ENCODE results near the gene REG3G.
A peak's percentile ranks its signal among the peaks of the same experiment; 100 is the strongest.

Gene REG3G

GRCh38 chr2:78993518-78994148, 31.9 kb upstream of the REG3G start:
- ChIA-PET CTCF (interaction anchor here (1.2 to 1.7 kb wide), 3 partner anchors 13 to 224 kb away, joined by 3 to 4 read pairs (median 4); no protein-coding TSS in a partner anchor), POLR2A (no interaction called here)
- WGBS (ENCODE audit: insufficient coverage) = 19% methylated on average over 21 of the region's 25 CpGs
- no peaks in the 10 kb centered on the region for H3K9me3 ChIP-seq (ENCODE audit: control extremely low read depth in 1 of 5, control insufficient read depth in 4 of 5, insufficient read depth in 2 of 5, low read depth in 1 of 5, low read length in 4 of 5)
- no peak overlapping the region for H3K27ac ChIP-seq (ENCODE audit: insufficient read depth in 1 of 2, low read depth in 1 of 2, low read length in 2 of 2, poor library complexity in 1 of 2, severe bottlenecking in 2 of 2)
- no peak for DNase-seq
- H3K4me3 ChIP-seq (ENCODE audit: control insufficient read depth in 1 of 7, extremely low read depth in 1 of 7, insufficient read depth in 4 of 7, low read depth in 2 of 7, low read length in 6 of 7) = peak overlapping the region in 4 of 7 experiments; percentile 16 to 66 (median 55)
- no peaks in the 10 kb centered on the region for H3K36me3 ChIP-seq (ENCODE audit: control insufficient read depth in 4 of 4, insufficient read depth in 4 of 4, low read length in 3 of 4)
- peaks cover 5 to 61% (median 25%) of the 10 kb centered on the region in 5 experiments for H3K27me3 ChIP-seq (replicated peaks in 2 of 5; ENCODE audit: control insufficient read depth in 4 of 5, insufficient read depth in 5 of 5, low read length in 4 of 5)
- H3K4me1 ChIP-seq (ENCODE audit: control extremely low read depth in 1 of 4, control insufficient read depth in 4 of 4, insufficient read depth in 4 of 4, low read length in 3 of 4) = peaks cover 0 to 11% (median 6%) of the 10 kb centered on the region in 4 experiments

- H3K36me3 ChIP-seq (ENCODE audit: control insufficient read depth in 4 of 4, insufficient read depth in 4 of 4, low read length in 3 of 4) = no peaks in the 10 kb centered on the region
- H3K4me1 ChIP-seq (ENCODE audit: control extremely low read depth in 1 of 4, control insufficient read depth in 4 of 4, insufficient read depth in 4 of 4, low read length in 3 of 4) = peaks cover 0 to 11% (median 6%) of the 10 kb centered on the region in 4 experiments
- H3K27ac ChIP-seq (ENCODE audit: insufficient read depth in 1 of 2, low read depth in 1 of 2, low read length in 2 of 2, poor library complexity in 1 of 2, severe bottlenecking in 2 of 2) = no peak overlapping the region
- no peaks in the 10 kb centered on the region for H3K9me3 ChIP-seq (ENCODE audit: control extremely low read depth in 1 of 5, control insufficient read depth in 4 of 5, insufficient read depth in 2 of 5, low read depth in 1 of 5, low read length in 4 of 5)
- CTCF ChIA-PET = interaction anchor here (0.7 to 1.7 kb wide), 4 partner anchors 14 to 891 kb away, joined by 3 to 4 read pairs (median 3); no protein-coding TSS in a partner anchor
- no peak for DNase-seq
- POLR2A ChIA-PET = no interaction called here
- peaks cover 5 to 61% (median 26%) of the 10 kb centered on the region in 5 experiments for H3K27me3 ChIP-seq (replicated peaks in 2 of 5; ENCODE audit: control insufficient read depth in 4 of 5, insufficient read depth in 5 of 5, low read length in 4 of 5)
- 83% methylated on average over 1 of the region's 1 CpG for WGBS (ENCODE audit: insufficient coverage)
- no peak overlapping the region for H3K4me3 ChIP-seq (ENCODE audit: control insufficient read depth in 1 of 7, extremely low read depth in 1 of 7, insufficient read depth in 4 of 7, low read depth in 2 of 7, low read length in 6 of 7)
Measured at GRCh38 chr2:78994789-78995188, 30.7 kb upstream of the REG3G start.

GRCh38 chr2:78999406-78999805, 26.1 kb upstream of the REG3G start:
- DNase-seq = peak; percentile 14 to 45 (median 44)
- Histone ChIP-seq H3K4me1 (ENCODE audit: control extremely low read depth in 1 of 4, control insufficient read depth in 4 of 4, insufficient read depth in 4 of 4, low read length in 3 of 4) (no peaks in the 10 kb centered on the region), H3K36me3 (ENCODE audit: control insufficient read depth in 4 of 4, insufficient read depth in 4 of 4, low read length in 3 of 4) (no peaks in the 10 kb centered on the region), H3K27me3 (replicated peaks in 2 of 5; ENCODE audit: control insufficient read depth in 4 of 5, insufficient read depth in 5 of 5, low read length in 4 of 5) (peaks cover 3 to 24% (median 9%) of the 10 kb centered on the region in 5 experiments), H3K9me3 (ENCODE audit: control extremely low read depth in 1 of 5, control insufficient read depth in 4 of 5, insufficient read depth in 2 of 5, low read depth in 1 of 5, low read length in 4 of 5) (no peaks in the 10 kb centered on the region), H3K4me3 (ENCODE audit: control insufficient read depth in 1 of 7, extremely low read depth in 1 of 7, insufficient read depth in 4 of 7, low read depth in 2 of 7, low read length in 6 of 7) (no peak overlapping the region), H3K27ac (ENCODE audit: insufficient read depth in 1 of 2, low read depth in 1 of 2, low read length in 2 of 2, poor library complexity in 1 of 2, severe bottlenecking in 2 of 2) (no peak overlapping the region)
- WGBS (ENCODE audit: insufficient coverage) = 40% methylated on average over 1 of the region's 3 CpGs
- ChIA-PET POLR2A (no interaction called here), CTCF (interaction anchor here (2.0 to 3.2 kb wide), 2 partner anchors 20 to 327 kb away, joined by 6 to 11 read pairs; no protein-coding TSS in a partner anchor)

GRCh38 chr2:79000008-79000576, 25.4 kb upstream of the REG3G start:
- Histone ChIP-seq H3K27me3 (replicated peaks in 2 of 5; ENCODE audit: control insufficient read depth in 4 of 5, insufficient read depth in 5 of 5, low read length in 4 of 5) (peaks cover 0 to 17% (median 3%) of the 10 kb centered on the region in 5 experiments), H3K27ac (ENCODE audit: insufficient read depth in 1 of 2, low read depth in 1 of 2, low read length in 2 of 2, poor library complexity in 1 of 2, severe bottlenecking in 2 of 2) (no peak overlapping the region), H3K4me1 (ENCODE audit: control extremely low read depth in 1 of 4, control insufficient read depth in 4 of 4, insufficient read depth in 4 of 4, low read length in 3 of 4) (no peaks in the 10 kb centered on the region), H3K36me3 (ENCODE audit: control insufficient read depth in 4 of 4, insufficient read depth in 4 of 4, low read length in 3 of 4) (no peaks in the 10 kb centered on the region), H3K4me3 (ENCODE audit: control insufficient read depth in 1 of 7, extremely low read depth in 1 of 7, insufficient read depth in 4 of 7, low read depth in 2 of 7, low read length in 6 of 7) (no peak overlapping the region), H3K9me3 (ENCODE audit: control extremely low read depth in 1 of 5, control insufficient read depth in 4 of 5, insufficient read depth in 2 of 5, low read depth in 1 of 5, low read length in 4 of 5) (no peaks in the 10 kb centered on the region)
- ChIA-PET POLR2A (no interaction called here), CTCF (interaction anchor here (1.1 to 3.2 kb wide), 4 partner anchors 8 to 48 kb away, joined by 3 to 11 read pairs (median 4); no protein-coding TSS in a partner anchor)
- peak in 1 of 3 donors; percentile 8 for DNase-seq
- 90% methylated on average over 3 of the region's 4 CpGs for WGBS (ENCODE audit: insufficient coverage)

GRCh38 chr2:79001285-79001684, 24.2 kb upstream of the REG3G start:
- Histone ChIP-seq H3K9me3 (ENCODE audit: control extremely low read depth in 1 of 5, control insufficient read depth in 4 of 5, insufficient read depth in 2 of 5, low read depth in 1 of 5, low read length in 4 of 5) (no peaks in the 10 kb centered on the region), H3K36me3 (ENCODE audit: control insufficient read depth in 4 of 4, insufficient read depth in 4 of 4, low read length in 3 of 4) (no peaks in the 10 kb centered on the region), H3K27ac (ENCODE audit: insufficient read depth in 1 of 2, low read depth in 1 of 2, low read length in 2 of 2, poor library complexity in 1 of 2, severe bottlenecking in 2 of 2) (no peak overlapping the region), H3K4me1 (ENCODE audit: control extremely low read depth in 1 of 4, control insufficient read depth in 4 of 4, insufficient read depth in 4 of 4, low read length in 3 of 4) (no peaks in the 10 kb centered on the region), H3K27me3 (replicated peaks in 2 of 5; ENCODE audit: control insufficient read depth in 4 of 5, insufficient read depth in 5 of 5, low read length in 4 of 5) (peaks cover 0 to 15% (median 0%) of the 10 kb centered on the region in 5 experiments), H3K4me3 (ENCODE audit: control insufficient read depth in 1 of 7, extremely low read depth in 1 of 7, insufficient read depth in 4 of 7, low read depth in 2 of 7, low read length in 6 of 7) (no peak overlapping the region)
- CTCF ChIA-PET = interaction anchor here (1.1 to 1.3 kb wide), 2 partner anchors 9 to 47 kb away, joined by 3 to 4 read pairs; no protein-coding TSS in a partner anchor
- POLR2A ChIA-PET = no interaction called here
- WGBS (ENCODE audit: insufficient coverage) = 100% methylated on average over 1 of the region's 1 CpG
- no peak for DNase-seq

GRCh38 chr2:79004680-79005079, 20.8 kb upstream of the REG3G start:
- CTCF ChIA-PET = interaction anchor here (1.0 kb wide), 2 partner anchors 205 to 884 kb away, joined by 3 read pairs; no protein-coding TSS in a partner anchor

GRCh38 chr2:79005216-79005615, 20.3 kb upstream of the REG3G start:
- Histone ChIP-seq H3K4me1 (ENCODE audit: control extremely low read depth in 1 of 4, control insufficient read depth in 4 of 4, insufficient read depth in 4 of 4, low read length in 3 of 4) (no peaks in the 10 kb centered on the region), H3K27me3 (replicated peaks in 2 of 5; ENCODE audit: control insufficient read depth in 4 of 5, insufficient read depth in 5 of 5, low read length in 4 of 5) (no peaks in the 10 kb centered on the region), H3K27ac (ENCODE audit: insufficient read depth in 1 of 2, low read depth in 1 of 2, low read length in 2 of 2, poor library complexity in 1 of 2, severe bottlenecking in 2 of 2) (no peak overlapping the region), H3K9me3 (ENCODE audit: control extremely low read depth in 1 of 5, control insufficient read depth in 4 of 5, insufficient read depth in 2 of 5, low read depth in 1 of 5, low read length in 4 of 5) (no peaks in the 10 kb centered on the region), H3K36me3 (ENCODE audit: control insufficient read depth in 4 of 4, insufficient read depth in 4 of 4, low read length in 3 of 4) (no peaks in the 10 kb centered on the region), H3K4me3 (ENCODE audit: control insufficient read depth in 1 of 7, extremely low read depth in 1 of 7, insufficient read depth in 4 of 7, low read depth in 2 of 7, low read length in 6 of 7) (no peak overlapping the region)
- WGBS (ENCODE audit: insufficient coverage) = 92% methylated on average over 2 of the region's 3 CpGs
- CTCF ChIA-PET = interaction anchor here (1.0 kb wide), 1 partner anchor 204 kb away, joined by 3 read pairs; no protein-coding TSS in a partner anchor
- DNase-seq = no peak
- POLR2A ChIA-PET = no interaction called here

More at GRCh38 chr2:79004680-79005079, 20.8 kb upstream of the REG3G start:
- H3K9me3 ChIP-seq (ENCODE audit: control extremely low read depth in 1 of 5, control insufficient read depth in 4 of 5, insufficient read depth in 2 of 5, low read depth in 1 of 5, low read length in 4 of 5) = no peaks in the 10 kb centered on the region
- WGBS (ENCODE audit: insufficient coverage) = 73% methylated on average over 2 of the region's 5 CpGs
- no peak for DNase-seq
- no peaks in the 10 kb centered on the region for H3K4me1 ChIP-seq (ENCODE audit: control extremely low read depth in 1 of 4, control insufficient read depth in 4 of 4, insufficient read depth in 4 of 4, low read length in 3 of 4)
- no peaks in the 10 kb centered on the region for H3K36me3 ChIP-seq (ENCODE audit: control insufficient read depth in 4 of 4, insufficient read depth in 4 of 4, low read length in 3 of 4)
- H3K27ac ChIP-seq (ENCODE audit: insufficient read depth in 1 of 2, low read depth in 1 of 2, low read length in 2 of 2, poor library complexity in 1 of 2, severe bottlenecking in 2 of 2) = no peak overlapping the region
- no peaks in the 10 kb centered on the region for H3K27me3 ChIP-seq (replicated peaks in 2 of 5; ENCODE audit: control insufficient read depth in 4 of 5, insufficient read depth in 5 of 5, low read length in 4 of 5)
- no peak overlapping the region for H3K4me3 ChIP-seq (ENCODE audit: control insufficient read depth in 1 of 7, extremely low read depth in 1 of 7, insufficient read depth in 4 of 7, low read depth in 2 of 7, low read length in 6 of 7)
- POLR2A ChIA-PET = no interaction called here

Measured in common myeloid progenitor, CD34-positive (primary cell).